ENCODE data around the gene ART5. TPM values are rescaled to one million over a fixed set of nuclear protein-coding genes. Genes with fewer than 3 reads are reported as not detected.

Gene ART5
- total and polyA plus RNA-seq, 2 experiments from 2014 or later = 6.3 to 19.3 TPM

DNA sequence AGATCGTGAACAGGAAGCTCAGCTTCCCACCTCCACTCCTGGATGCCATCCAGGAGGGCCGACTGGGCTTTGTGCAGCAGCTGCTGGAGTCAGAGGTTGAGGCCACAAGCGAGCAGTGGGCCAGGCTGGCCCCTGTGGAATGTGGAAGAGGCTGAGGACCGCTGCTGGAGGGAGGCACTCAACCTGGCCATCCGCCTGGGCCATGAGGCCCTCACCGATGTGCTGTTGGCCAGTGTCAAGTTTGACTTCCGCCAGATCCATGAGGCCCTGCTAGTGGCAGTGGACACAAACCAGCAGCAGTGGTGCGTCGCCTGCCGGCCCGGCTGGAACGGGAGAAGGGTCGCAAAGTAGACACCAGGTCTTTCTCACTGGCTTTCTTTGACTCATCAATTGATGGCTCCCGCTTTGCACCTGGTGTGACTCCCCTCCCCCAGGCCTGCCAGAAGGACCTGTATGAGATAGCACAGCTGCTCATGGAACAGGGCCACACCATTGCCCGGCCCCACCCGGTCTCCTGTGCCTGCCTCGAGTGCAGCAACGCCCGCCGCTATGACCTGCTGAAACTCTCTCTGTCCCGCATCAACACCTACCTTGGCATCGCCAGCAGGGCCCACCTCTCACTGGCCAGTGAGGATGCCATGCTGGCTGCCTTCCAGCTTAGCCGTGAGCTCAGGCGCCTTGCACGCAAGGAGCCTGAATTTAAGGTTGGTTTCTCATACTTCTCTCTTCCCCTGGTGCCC is 24.9 kb downstream of the ART5 start:
- H3K9me3 ChIP-seq (ENCODE audit: low read depth) = no peaks in the 10 kb centered on the region
- no peak for DNase-seq (ENCODE audit: low spot score)
- no peak overlapping the region for H3K27ac ChIP-seq
- no peaks in the 10 kb centered on the region for H3K4me1 ChIP-seq (ENCODE audit: insufficient read depth)
- WGBS (ENCODE audit: low lambda C conversion rate, missing lambda C conversion rate) = 89% methylated on average over 25 of the region's 25 CpGs
- H4K20me1 ChIP-seq (ENCODE audit: insufficient read depth, poor library complexity, severe bottlenecking) = no peaks in the 10 kb centered on the region
- H3K9me2 ChIP-seq (replicated peaks; ENCODE audit: insufficient read depth) = no peaks in the 10 kb centered on the region
- TF ChIP-seq, protein P1, sequence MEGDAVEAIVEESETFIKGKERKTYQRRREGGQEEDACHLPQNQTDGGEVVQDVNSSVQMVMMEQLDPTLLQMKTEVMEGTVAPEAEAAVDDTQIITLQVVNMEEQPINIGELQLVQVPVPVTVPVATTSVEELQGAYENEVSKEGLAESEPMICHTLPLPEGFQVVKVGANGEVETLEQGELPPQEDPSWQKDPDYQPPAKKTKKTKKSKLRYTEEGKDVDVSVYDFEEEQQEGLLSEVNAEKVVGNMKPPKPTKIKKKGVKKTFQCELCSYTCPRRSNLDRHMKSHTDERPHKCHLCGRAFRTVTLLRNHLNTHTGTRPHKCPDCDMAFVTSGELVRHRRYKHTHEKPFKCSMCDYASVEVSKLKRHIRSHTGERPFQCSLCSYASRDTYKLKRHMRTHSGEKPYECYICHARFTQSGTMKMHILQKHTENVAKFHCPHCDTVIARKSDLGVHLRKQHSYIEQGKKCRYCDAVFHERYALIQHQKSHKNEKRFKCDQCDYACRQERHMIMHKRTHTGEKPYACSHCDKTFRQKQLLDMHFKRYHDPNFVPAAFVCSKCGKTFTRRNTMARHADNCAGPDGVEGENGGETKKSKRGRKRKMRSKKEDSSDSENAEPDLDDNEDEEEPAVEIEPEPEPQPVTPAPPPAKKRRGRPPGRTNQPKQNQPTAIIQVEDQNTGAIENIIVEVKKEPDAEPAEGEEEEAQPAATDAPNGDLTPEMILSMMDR (IDR thresholded peaks at IDR 0.05; ENCODE audit: poor library complexity) = no peak
- no peak for TF ChIP-seq EZH2phosphoT487 (IDR thresholded peaks at IDR 0.05; ENCODE audit: low read depth, severe bottlenecking, unreplicated experiment)
- no peak for TF ChIP-seq EZH2 (IDR thresholded peaks at IDR 0.05; ENCODE audit: borderline replicate concordance)
- H3K4me3 ChIP-seq = no peak overlapping the region
- no peaks in the 10 kb centered on the region for H3K27me3 ChIP-seq
- no peaks in the 10 kb centered on the region for H3K36me3 ChIP-seq (replicated peaks; ENCODE audit: insufficient read depth, low read depth)
- H3K79me2 ChIP-seq = no peaks in the 10 kb centered on the region
- no peak overlapping the region for H3K4me2 ChIP-seq
- no peak overlapping the region for H2AFZ ChIP-seq

DNA sequence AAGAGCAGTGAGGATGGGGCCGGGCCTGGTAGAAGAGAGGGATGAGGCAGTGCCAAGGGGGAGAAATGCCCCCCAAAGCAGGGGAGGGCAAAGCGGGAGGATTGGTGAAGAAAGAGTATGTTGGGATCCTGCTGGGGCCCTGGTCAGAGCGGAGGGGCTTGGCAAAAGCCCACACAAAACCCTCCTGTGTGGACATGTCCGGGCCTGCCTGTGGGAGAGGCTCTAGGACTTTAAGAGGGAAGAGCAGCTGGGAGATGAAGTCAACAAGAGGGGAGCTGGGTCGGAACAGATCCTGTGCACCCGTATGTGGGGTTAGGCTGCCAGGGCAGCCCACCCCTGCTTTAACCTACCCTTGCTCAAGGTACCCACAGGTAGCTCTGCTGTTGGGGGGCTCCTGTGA is 25.8 kb downstream of the ART5 start:
- H3K4me3 ChIP-seq = no peak overlapping the region
- no peaks in the 10 kb centered on the region for H3K9me2 ChIP-seq (replicated peaks; ENCODE audit: insufficient read depth)
- H4K20me1 ChIP-seq (ENCODE audit: insufficient read depth, poor library complexity, severe bottlenecking) = no peaks in the 10 kb centered on the region
- WGBS (ENCODE audit: low lambda C conversion rate, missing lambda C conversion rate) = 90% methylated on average over 6 of the region's 6 CpGs
- TF ChIP-seq, protein P1 (IDR thresholded peaks at IDR 0.05; ENCODE audit: poor library complexity) = no peak
- TF ChIP-seq EZH2 (IDR thresholded peaks at IDR 0.05; ENCODE audit: borderline replicate concordance) = no peak
- TF ChIP-seq EZH2phosphoT487 (IDR thresholded peaks at IDR 0.05; ENCODE audit: low read depth, severe bottlenecking, unreplicated experiment) = no peak
- no peak for DNase-seq (ENCODE audit: low spot score)
- no peak overlapping the region for H2AFZ ChIP-seq
- no peak overlapping the region for H3K4me2 ChIP-seq
- no peaks in the 10 kb centered on the region for H3K9me3 ChIP-seq (ENCODE audit: low read depth)
- H3K27ac ChIP-seq = no peak overlapping the region
- no peaks in the 10 kb centered on the region for H3K27me3 ChIP-seq
- no peaks in the 10 kb centered on the region for H3K4me1 ChIP-seq (ENCODE audit: insufficient read depth)
- H3K36me3 ChIP-seq (replicated peaks; ENCODE audit: insufficient read depth, low read depth) = no peaks in the 10 kb centered on the region
- no peaks in the 10 kb centered on the region for H3K79me2 ChIP-seq

DNA sequence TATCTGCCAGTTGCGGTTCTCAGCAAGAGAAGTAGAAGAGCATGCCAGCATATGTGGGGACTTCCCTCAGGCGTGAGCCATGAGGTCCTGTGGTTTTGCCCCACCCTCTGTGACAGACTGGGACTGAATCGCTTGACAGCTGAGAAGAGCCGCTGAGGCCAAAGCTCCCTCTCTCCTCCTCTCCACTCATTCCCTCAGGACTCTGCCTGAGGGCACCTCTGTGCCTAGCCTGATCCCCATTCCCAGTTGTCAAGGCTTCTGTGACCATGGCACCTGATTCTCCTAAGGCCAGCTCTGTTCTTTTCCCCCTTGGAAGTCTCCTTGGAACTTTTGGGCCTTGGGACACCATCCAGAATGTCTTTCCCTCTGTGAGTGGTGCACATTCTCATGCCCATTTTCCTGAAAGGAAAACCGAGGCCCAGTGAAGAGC is 27.0 kb downstream of the ART5 start:
- Histone ChIP-seq H3K4me2 (no peak overlapping the region), H3K27ac (no peak overlapping the region), H2AFZ (no peak overlapping the region), H3K79me2 (no peaks in the 10 kb centered on the region), H3K27me3 (no peaks in the 10 kb centered on the region), H3K4me3 (no peak overlapping the region), H3K4me1 (ENCODE audit: insufficient read depth) (no peaks in the 10 kb centered on the region), H4K20me1 (ENCODE audit: insufficient read depth, poor library complexity, severe bottlenecking) (no peaks in the 10 kb centered on the region), H3K9me2 (replicated peaks; ENCODE audit: insufficient read depth) (no peaks in the 10 kb centered on the region), H3K9me3 (ENCODE audit: low read depth) (no peaks in the 10 kb centered on the region), H3K36me3 (replicated peaks; ENCODE audit: insufficient read depth, low read depth) (no peaks in the 10 kb centered on the region)
- TF ChIP-seq EZH2phosphoT487 (IDR thresholded peaks at IDR 0.05; ENCODE audit: low read depth, severe bottlenecking, unreplicated experiment) (no peak), EZH2 (IDR thresholded peaks at IDR 0.05; ENCODE audit: borderline replicate concordance) (no peak)
- TF ChIP-seq, protein P1 (IDR thresholded peaks at IDR 0.05; ENCODE audit: poor library complexity) = no peak
- WGBS (ENCODE audit: low lambda C conversion rate, missing lambda C conversion rate) = 83% methylated on average over 5 of the region's 5 CpGs
- DNase-seq (ENCODE audit: low spot score) = no peak
